ENCODE measurements around the gene NCAPG.

GRCh38 chr4:17823871-17824669, 13.3 kb downstream of the NCAPG start:
- TF ChIP-seq CTCF (conservative IDR thresholded peaks at IDR 0.05 in 1 of 2, IDR thresholded peaks at IDR 0.05 in 1 of 2; ENCODE audit: low read depth in 1 of 2, low read length in 2 of 2) (no peak), EZH2 (IDR thresholded peaks at IDR 0.05; ENCODE audit: low read length, missing control alignments) (no peak)
